GM19468 (cell line): ENCODE data around the gene SLC25A43.
"Not testable (repeated sequence)": the region's sequence is repeated elsewhere in the genome, so short reads cannot be mapped to it uniquely, and the experiment has no call there.

ENCODE experiments used
- ATAC-seq: cut with Tn5 transposase; IDR thresholded peaks from one replicate; pipeline ENCODE4 v1.9.1; 2021; ENCODE audit warnings: mild to moderate bottlenecking, moderate library complexity, moderate number of reproducible peaks; ENCODE audit not compliant: unreplicated experiment; ENCODE audit errors: extremely low read depth

SLC25A43 gene

GRCh38 chrX:119493851-119494495, 94.8 kb downstream of the SLC25A43 start:
- ATAC-seq: not testable (repeated sequence)

- ATAC-seq: no peak
Measured at GRCh38 chrX:119495734-119496726, 96.9 kb downstream of the SLC25A43 start.

- no peak for ATAC-seq
Measured at GRCh38 chrX:119497185-119497584, 98.0 kb downstream of the SLC25A43 start.

GRCh38 chrX:119500061-119500800, 101.1 kb downstream of the SLC25A43 start:
- no peak for ATAC-seq

- ATAC-seq: no peak
Measured at GRCh38 chrX:119501511-119502148, 102.5 kb downstream of the SLC25A43 start.

- no peak for ATAC-seq
Measured at GRCh38 chrX:119502727-119503483, 103.8 kb downstream of the SLC25A43 start.

- ATAC-seq: no peak
Measured at GRCh38 chrX:119503484-119503861, 104.3 kb downstream of the SLC25A43 start.
